PC-3 (cell line): Measurements from ENCODE around the gene ERAL1. TPM values are rescaled to one million over a fixed set of nuclear protein-coding genes. Genes with fewer than 3 reads are reported as not detected.

ENCODE experiments used
- ATAC-seq: fragments of 200-7000 bp; cut with Tn5 transposase; 2 replicates; pipeline ENCODE4 v1.9.1; 2020; ENCODE audit warnings: mild to moderate bottlenecking, moderate library complexity
- BruUV-seq: library from RNA; stranded (reverse); fragments of 400-500 nt; replicated peaks from 2 replicates; lab custom pipeline; 2021; lab: Mats Ljungman, UMichigan
- CTCF ChIA-PET: fragments of 300-600 bp; sonication (Branson Sonifier 250); formaldehyde crosslinking; loops from one replicate; lab custom pipeline; 2022; ENCODE audit warnings: antibody characterized with exemption; lab: Charles Lee
- POLR2A ChIA-PET: fragments of 300-600 bp; sonication (Branson Sonifier 250); formaldehyde crosslinking; loops from one replicate; lab custom pipeline; 2022; ENCODE audit warnings: antibody characterized with exemption; ENCODE audit not compliant: unreplicated experiment; lab: Charles Lee
- DNase-seq: peaks from one replicate; pipeline ENCODE4 v3.0.0-alpha.2; 2015
- H2AFZ ChIP-seq: fragments of 300-600 bp; sonication (generic); 2 replicates; pipeline ENCODE4 v1.6.0; 2016; ENCODE audit warnings: antibody characterized with exemption, low read length
- H3F3A ChIP-seq: fragments of 300-600 bp; sonication (generic); one replicate; pipeline ENCODE4 v1.6.0; 2017; ENCODE audit warnings: antibody characterized with exemption, low read length, control low read depth, mild to moderate bottlenecking; ENCODE audit not compliant: unreplicated experiment
- H3K27ac ChIP-seq: fragments of 300-600 bp; sonication (generic); 2 replicates; pipeline ENCODE4 v1.5.1; 2016; ENCODE audit warnings: mild to moderate bottlenecking, low read length
- H3K27me3 ChIP-seq: fragments of 300-600 bp; sonication (generic); 2 replicates; pipeline ENCODE4 v1.6.1; 2016; ENCODE audit warnings: low read length, mixed read lengths
- H3K36me3 ChIP-seq: fragments of 300-600 bp; sonication (generic); 2 replicates; pipeline ENCODE4 v1.6.1; 2016; ENCODE audit warnings: low read depth, mixed run types, low read length, mixed read lengths
- H3K4me1 ChIP-seq: fragments of 300-600 bp; sonication (generic); 2 replicates; pipeline ENCODE4 v1.5.1; 2016; ENCODE audit warnings: low read length; ENCODE audit not compliant: insufficient read depth
- H3K4me2 ChIP-seq: fragments of 300-600 bp; sonication (generic); 2 replicates; pipeline ENCODE4 v1.6.0; 2016; ENCODE audit warnings: low read length
- H3K4me3 ChIP-seq: fragments of 300-600 bp; sonication (generic); 2 replicates; pipeline ENCODE4 v1.5.1; 2016; ENCODE audit warnings: mild to moderate bottlenecking, low read length, mixed read lengths
- H3K79me2 ChIP-seq: fragments of 300-600 bp; sonication (generic); 2 replicates; pipeline ENCODE4 v1.6.1; 2017; ENCODE audit warnings: low read length, mixed read lengths
- H3K9ac ChIP-seq: fragments of 300-600 bp; sonication (generic); 2 replicates; pipeline ENCODE4 v1.6.0; 2016; ENCODE audit warnings: mild to moderate bottlenecking, low read length
- H3K9me2 ChIP-seq: fragments of 300-600 bp; sonication (generic); replicated peaks from 2 replicates; pipeline ENCODE4 v1.6.1; 2016; ENCODE audit warnings: mixed run types, low read length, mixed read lengths
- H3K9me3 ChIP-seq: fragments of 300-600 bp; sonication (generic); 2 replicates; pipeline ENCODE4 v1.6.1; 2016; ENCODE audit warnings: low read length, mixed read lengths
- H4K20me1 ChIP-seq: fragments of 300-600 bp; sonication (generic); 2 replicates; pipeline ENCODE4 v1.6.1; 2016; ENCODE audit warnings: low read length, mixed read lengths
- CTCF ChIP-seq: fragments of 300-600 bp; sonication (generic); conservative IDR thresholded peaks from 2 replicates; pipeline ENCODE4 v1.5.1; 2017; ENCODE audit warnings: antibody characterized with exemption, low read depth, mild to moderate bottlenecking, low read length
- EZH2 ChIP-seq: fragments of 300-600 bp; sonication (generic); IDR thresholded peaks from one replicate; pipeline ENCODE4 v1.6.1; 2017; ENCODE audit warnings: antibody characterized with exemption, mild to moderate bottlenecking, low read length; ENCODE audit not compliant: unreplicated experiment
- EZH2phosphoT487 ChIP-seq: fragments of 300-600 bp; sonication (generic); IDR thresholded peaks from 2 replicates; pipeline ENCODE4 v1.6.1; 2018; ENCODE audit warnings: mild to moderate bottlenecking, antibody characterized with exemption, low read length, borderline replicate concordance
- intact Hi-C: fragments of 100-400 bp; cut with micrococcal nuclease; formaldehyde crosslinking; loops from 2 replicates; pipeline ENCODE4 v1.9.0; 2023
- total RNA-seq: library from RNA; depleted of rRNA; stranded (reverse); fragments of >200 nt; gene quantifications from 2 replicates; pipeline ENCODE4 v1.2.3, GENCODE V29; 2014

ERAL1 gene
- total RNA-seq, 1 experiment from 2014 or later: 30.5 TPM

GRCh38 chr17:28839221-28839620, 15.6 kb upstream of the ERAL1 start:
- no peaks in the 10 kb centered on the region for H3F3A ChIP-seq
- H3K79me2 ChIP-seq: peaks cover 64% of the 10 kb centered on the region
- CTCF ChIA-PET: no interaction called here
- DNase-seq (no peak), ATAC-seq (no peak)
- no peaks in the 10 kb centered on the region for H4K20me1 ChIP-seq
- no peaks in the 10 kb centered on the region for H3K4me1 ChIP-seq
- H3K27me3 ChIP-seq: no peaks in the 10 kb centered on the region
- H3K9me2 ChIP-seq: no peaks in the 10 kb centered on the region
- no peak overlapping the region for H3K4me2 ChIP-seq
- H3K9me3 ChIP-seq: no peaks in the 10 kb centered on the region
- TF ChIP-seq EZH2phosphoT487 (no peak), EZH2 (no peak), CTCF (no peak)
- POLR2A ChIA-PET: no interaction called here
- BruUV-seq: no TSS peak
- intact Hi-C loops: no loop called here
- H3K27ac ChIP-seq: no peak overlapping the region
- H3K36me3 ChIP-seq: 0 out of 2 replicates have a peak, but pooled peaks cover 2% of the 10 kb centered on the region
- no peak overlapping the region for H3K9ac ChIP-seq
- no peak overlapping the region for H2AFZ ChIP-seq
- H3K4me3 ChIP-seq: no peak overlapping the region

GRCh38 chr17:28841901-28842281, 12.9 kb upstream of the ERAL1 start:
- no peaks in the 10 kb centered on the region for H3K9me2 ChIP-seq
- no peaks in the 10 kb centered on the region for H3K4me1 ChIP-seq
- CTCF ChIA-PET: interaction anchor here (2.3 kb wide), 1 partner anchor 78 kb away, joined by 15 read pairs; no protein-coding TSS in a partner anchor
- H2AFZ ChIP-seq: peak overlapping the region; percentile 98
- BruUV-seq: TSS peak; percentile 80
- peak overlapping the region; percentile 83 for H3K9ac ChIP-seq
- H3K36me3 ChIP-seq: no peaks in the 10 kb centered on the region
- DNase-seq (no peak), ATAC-seq (peak; percentile 12)
- no peaks in the 10 kb centered on the region for H4K20me1 ChIP-seq
- peak overlapping the region; percentile 87 for H3K4me3 ChIP-seq
- intact Hi-C loops: loop anchor here (5.0 to 10.0 kb wide), 2 partner anchors 35 to 63 kb away; partner anchors contain the start of gene DHRS13
- peaks cover 51% of the 10 kb centered on the region for H3K79me2 ChIP-seq
- POLR2A ChIA-PET: no interaction called here
- no peaks in the 10 kb centered on the region for H3F3A ChIP-seq
- peak overlapping the region; percentile 75 for H3K4me2 ChIP-seq
- no peak for TF ChIP-seq EZH2
- no peak for TF ChIP-seq EZH2phosphoT487
- TF ChIP-seq CTCF: no peak
- H3K27me3 ChIP-seq: no peaks in the 10 kb centered on the region
- H3K9me3 ChIP-seq: no peaks in the 10 kb centered on the region
- 0 out of 2 replicates have a peak overlapping the region, but pooled peaks have one; percentile 20 for H3K27ac ChIP-seq
